MM.1S (cell line): Measurements from ENCODE around the gene MYO16.

Source experiments
- CTCF ChIP-seq: fragments of 300-600 bp; sonication (generic); IDR thresholded peaks from 2 replicates; pipeline ENCODE4 v1.5.1; 2016; ENCODE audit warnings: antibody characterized with exemption, low read length, mixed read lengths
- EZH2 ChIP-seq: fragments of 300-600 bp; sonication (generic); optimal IDR thresholded peaks from 2 replicates; pipeline ENCODE3; 2017; ENCODE audit warnings: low read depth, mild to moderate bottlenecking, antibody characterized with exemption, low read length, mixed read lengths
- EZH2phosphoT487 ChIP-seq: fragments of 300-600 bp; sonication (generic); IDR thresholded peaks from 2 replicates; pipeline ENCODE4 v1.6.1; 2018; ENCODE audit warnings: antibody characterized with exemption, low read length

- no peak for TF ChIP-seq CTCF
- TF ChIP-seq EZH2: no peak
- no peak for TF ChIP-seq EZH2phosphoT487
Measured at GRCh38 chr13:108632649-108633167, 3.3 kb downstream of the MYO16 start.
